CD8-positive, alpha-beta memory T cell (primary cell): ENCODE results near the gene TLE5. TPM values are rescaled to one million over a fixed set of nuclear protein-coding genes. Genes with fewer than 3 reads are reported as not detected.
"Not testable (repeated sequence)": the region's sequence is repeated elsewhere in the genome, so short reads cannot be mapped to it uniquely, and the experiment has no call there.

Experiments used
- CTCF ChIA-PET: fragments of 350-600 bp; sonication (Branson Sonifier 250); formaldehyde crosslinking; loops from one replicate; lab custom pipeline; 2021; ENCODE audit warnings: antibody characterized with exemption; lab: Charles Lee
- POLR2A ChIA-PET: fragments of 350-600 bp; sonication (Branson Sonifier 250); formaldehyde crosslinking; loops from one replicate; lab custom pipeline; 2021; ENCODE audit warnings: antibody characterized with exemption; lab: Charles Lee
- DNase-seq, 5 donors: peaks; one replicate each; pipeline versions ENCODE4 v3.0.0 to v3.0.0-alpha.2; 2020 to 2022; ENCODE audit warnings: mixed read lengths in 1 of 5
- H3K27ac ChIP-seq: one replicate; pipeline ENCODE4 v1.7.0; 2013; ENCODE audit warnings: low read depth, mild to moderate bottlenecking, low read length, moderate library complexity
- H3K27me3 ChIP-seq: 2 replicates; pipeline ENCODE4 v1.7.0; 2013; ENCODE audit warnings: low read length, mild to moderate bottlenecking; ENCODE audit not compliant: insufficient read depth, poor library complexity, severe bottlenecking
- H3K36me3 ChIP-seq: 2 replicates; pipeline ENCODE4 v1.7.0; 2013; ENCODE audit warnings: mild to moderate bottlenecking, low read length, moderate library complexity; ENCODE audit not compliant: insufficient read depth
- H3K4me1 ChIP-seq: 2 replicates; pipeline ENCODE4 v1.7.0; 2013; ENCODE audit warnings: mild to moderate bottlenecking, low read length, moderate library complexity; ENCODE audit not compliant: insufficient read depth
- H3K4me3 ChIP-seq: 2 replicates; pipeline ENCODE4 v1.7.0; 2013; ENCODE audit warnings: mild to moderate bottlenecking, low read length
- H3K9me3 ChIP-seq: 2 replicates; pipeline ENCODE4 v1.7.0; 2013; ENCODE audit warnings: mild to moderate bottlenecking, low read length
- H3K27ac Mint-ChIP-seq, 8 donors: one replicate each; pipeline ENCODE4 v1.8.0; 2020 to 2021; ENCODE audit warnings: mixed read lengths in 8 of 8, mild to moderate bottlenecking in 6 of 8, inconsistent platforms in 3 of 8, moderate library complexity in 3 of 8
- H3K27me3 Mint-ChIP-seq, 2 donors: one replicate each; pipeline ENCODE4 v1.8.0; 2020 to 2021; ENCODE audit warnings: mixed read lengths in 2 of 2, mild to moderate bottlenecking in 1 of 2, moderate library complexity in 1 of 2
- H3K36me3 Mint-ChIP-seq, 3 donors: one replicate each; pipeline ENCODE4 v1.8.0; 2020 to 2021; ENCODE audit warnings: mixed read lengths in 3 of 3, inconsistent platforms in 1 of 3, mild to moderate bottlenecking in 1 of 3
- H3K4me1 Mint-ChIP-seq, 3 donors: one replicate each; pipeline ENCODE4 v1.8.0; 2020 to 2021; ENCODE audit warnings: mixed read lengths in 3 of 3, inconsistent platforms in 1 of 3, mild to moderate bottlenecking in 1 of 3
- H3K4me3 Mint-ChIP-seq, 7 donors: one replicate each; pipeline ENCODE4 v1.8.0; 2020 to 2021; ENCODE audit warnings: mixed read lengths in 7 of 7, mild to moderate bottlenecking in 6 of 7, moderate library complexity in 4 of 7, inconsistent platforms in 2 of 7
- H3K9me3 Mint-ChIP-seq, 5 donors: one replicate each; pipeline ENCODE4 v1.8.0; 2020 to 2022; ENCODE audit warnings: mixed read lengths in 5 of 5, mild to moderate bottlenecking in 3 of 5, moderate library complexity in 2 of 5, inconsistent platforms in 1 of 5
- polyA plus RNA-seq: library from polyadenylated mRNA; unstranded; fragments of 300-500 nt; fragmentation: Illumina TruSeq; gene quantifications from one replicate; pipeline ENCODE4 v1.2.3, GENCODE V29; 2021
- total RNA-seq, 2 experiments: library from RNA; stranded (reverse); gene quantifications; one replicate each; pipeline ENCODE4 v1.2.3, GENCODE V29; 2021

Gene TLE5
- total and polyA plus RNA-seq, 3 experiments from 2014 or later, result 335 to 753 (median 352) TPM

GRCh38 chr19:3019211-3019854 is 43.0 kb downstream of the TLE5 start:
- H3K27me3 Mint-ChIP-seq, result peaks cover 0 to 6% of the 10 kb centered on the region in 2 donors
- H3K36me3 Mint-ChIP-seq, result peaks cover 0 to 6% (median 0%) of the 10 kb centered on the region in 3 donors
- H3K27ac Mint-ChIP-seq, result no peak overlapping the region
- Histone ChIP-seq H3K27ac (no peak overlapping the region), H3K9me3 (no peaks in the 10 kb centered on the region), H3K4me3 (no peak overlapping the region), H3K27me3 (no peaks in the 10 kb centered on the region), H3K4me1 (peaks cover 2% of the 10 kb centered on the region), H3K36me3 (no peaks in the 10 kb centered on the region)
- no peak overlapping the region for H3K4me3 Mint-ChIP-seq
- DNase-seq, result no peak
- peaks cover 1 to 6% (median 4%) of the 10 kb centered on the region in 3 donors for H3K4me1 Mint-ChIP-seq
- no peaks in the 10 kb centered on the region for H3K9me3 Mint-ChIP-seq
- POLR2A ChIA-PET, result no interaction called here
- CTCF ChIA-PET, result no interaction called here

- H3K4me1 Mint-ChIP-seq, result peaks cover 0 to 2% (median 0%) of the 10 kb centered on the region in 3 donors
- CTCF ChIA-PET, result interaction anchor here (1.1 kb wide), 1 partner anchor 86 kb away, joined by 3 read pairs; no protein-coding TSS in a partner anchor
Measured at GRCh38 chr19:3017923-3018322, 44.4 kb downstream of the TLE5 start.

DNA sequence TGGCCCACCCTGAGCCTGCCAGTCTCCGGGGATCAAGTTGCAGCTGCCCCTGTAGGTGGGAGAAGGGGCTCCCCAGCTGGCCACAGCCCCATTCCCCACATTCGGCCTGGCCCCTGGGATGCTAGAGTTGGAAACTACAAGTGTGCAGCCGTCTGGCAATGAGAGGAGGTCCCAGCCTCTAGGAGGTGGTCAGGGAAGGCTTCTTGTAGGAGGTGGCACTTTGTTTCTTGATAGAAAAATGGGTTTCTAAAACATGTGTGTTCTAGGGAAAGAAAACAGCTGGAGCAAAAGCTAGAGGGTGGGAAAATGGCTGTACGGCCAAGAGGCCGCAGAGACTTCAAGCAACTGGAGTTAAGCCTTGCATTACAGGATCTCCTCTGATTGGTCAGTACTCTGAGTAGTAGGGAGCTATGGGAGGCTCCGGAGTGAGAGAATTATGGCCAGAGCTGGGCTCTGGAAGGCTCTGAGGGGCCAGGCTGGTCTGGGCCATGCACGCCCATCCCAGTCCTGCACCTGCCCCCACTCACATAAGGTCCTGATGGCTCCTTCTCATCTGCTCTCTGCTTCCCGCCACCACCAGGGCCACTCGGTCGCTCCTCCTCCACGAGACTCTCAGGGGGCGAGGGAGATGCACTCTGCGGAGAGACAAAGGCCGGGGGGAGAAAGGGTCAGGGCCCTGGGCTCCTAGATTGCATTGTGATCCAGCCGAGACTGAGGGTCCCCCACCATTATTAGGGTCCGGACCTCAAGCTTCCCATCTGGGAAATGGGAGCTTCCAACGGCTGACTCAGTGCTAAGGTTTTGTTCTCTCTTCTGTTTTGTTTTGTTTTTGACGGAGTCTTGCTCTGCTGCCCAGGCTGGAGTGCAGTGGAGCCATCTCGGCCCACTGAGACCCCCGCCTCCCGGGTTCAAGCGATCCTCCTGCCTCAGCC is 46.9 kb downstream of the TLE5 start:
- ChIA-PET CTCF (interaction anchor here (1.0 kb wide), 1 partner anchor 9 kb away, joined by 3 read pairs; no protein-coding TSS in a partner anchor), POLR2A (no interaction called here)
- Histone ChIP-seq H3K4me1 (no peaks in the 10 kb centered on the region), H3K36me3 (no peaks in the 10 kb centered on the region), H3K9me3 (no peaks in the 10 kb centered on the region), H3K27ac (no peak overlapping the region), H3K4me3 (no peak overlapping the region), H3K27me3 (no peaks in the 10 kb centered on the region)
- Mint-ChIP-seq H3K27ac (peak overlapping the region in 2 of 8 donors; percentile 29 to 50), H3K4me1 (no peaks in the 10 kb centered on the region), H3K9me3 (no peaks in the 10 kb centered on the region), H3K36me3 (peaks cover 0 to 18% (median 4%) of the 10 kb centered on the region in 3 donors), H3K4me3 (no peak overlapping the region), H3K27me3 (peaks cover 0 to 2% of the 10 kb centered on the region in 2 donors)
- DNase-seq, result no peak

More at GRCh38 chr19:3017923-3018322, 44.4 kb downstream of the TLE5 start:
- Mint-ChIP-seq H3K36me3 (peaks cover 0 to 12% (median 4%) of the 10 kb centered on the region in 3 donors), H3K27me3 (peaks cover 0 to 3% of the 10 kb centered on the region in 2 donors), H3K4me3 (no peak overlapping the region), H3K27ac (no peak overlapping the region), H3K9me3 (no peaks in the 10 kb centered on the region)
- POLR2A ChIA-PET, result no interaction called here
- H3K36me3 ChIP-seq, result no peaks in the 10 kb centered on the region
- DNase-seq, result no peak
- H3K27ac ChIP-seq, result no peak overlapping the region
- H3K27me3 ChIP-seq, result no peaks in the 10 kb centered on the region
- no peaks in the 10 kb centered on the region for H3K9me3 ChIP-seq
- no peak overlapping the region for H3K4me3 ChIP-seq
- no peaks in the 10 kb centered on the region for H3K4me1 ChIP-seq

DNA sequence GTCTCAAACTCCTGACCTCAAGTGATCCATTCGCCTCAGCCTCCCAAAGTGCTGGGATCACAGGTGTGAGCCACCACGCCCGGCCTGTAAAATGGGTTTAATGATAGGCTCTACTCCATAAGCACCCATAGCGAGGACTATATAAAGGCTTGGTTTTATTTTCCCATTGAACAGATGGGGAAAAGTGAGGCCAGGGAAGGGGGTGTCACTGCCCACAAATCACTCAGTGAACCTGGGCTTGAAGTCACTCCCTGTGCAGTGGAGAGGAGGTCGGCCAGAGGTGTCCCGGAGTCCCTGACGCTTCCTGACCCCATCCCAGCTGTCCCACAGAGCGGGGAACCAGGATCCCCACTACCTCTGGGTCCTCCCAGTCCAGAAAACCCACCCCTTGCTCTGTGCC is 48.2 kb downstream of the TLE5 start:
- ChIA-PET POLR2A (no interaction called here), CTCF (no interaction called here)
- H3K27ac ChIP-seq, result no peak overlapping the region
- DNase-seq, result no peak
- Mint-ChIP-seq H3K4me3 (no peak overlapping the region), H3K27me3 (peaks cover 0 to 2% of the 10 kb centered on the region in 2 donors), H3K36me3 (peaks cover 0 to 21% (median 4%) of the 10 kb centered on the region in 3 donors), H3K9me3 (no peaks in the 10 kb centered on the region), H3K4me1 (no peaks in the 10 kb centered on the region), H3K27ac (no peak overlapping the region)
- H3K4me1 ChIP-seq, result no peaks in the 10 kb centered on the region
- H3K4me3 ChIP-seq, result no peak overlapping the region
- H3K9me3 ChIP-seq, result no peaks in the 10 kb centered on the region
- H3K27me3 ChIP-seq, result no peaks in the 10 kb centered on the region
- no peaks in the 10 kb centered on the region for H3K36me3 ChIP-seq

DNA sequence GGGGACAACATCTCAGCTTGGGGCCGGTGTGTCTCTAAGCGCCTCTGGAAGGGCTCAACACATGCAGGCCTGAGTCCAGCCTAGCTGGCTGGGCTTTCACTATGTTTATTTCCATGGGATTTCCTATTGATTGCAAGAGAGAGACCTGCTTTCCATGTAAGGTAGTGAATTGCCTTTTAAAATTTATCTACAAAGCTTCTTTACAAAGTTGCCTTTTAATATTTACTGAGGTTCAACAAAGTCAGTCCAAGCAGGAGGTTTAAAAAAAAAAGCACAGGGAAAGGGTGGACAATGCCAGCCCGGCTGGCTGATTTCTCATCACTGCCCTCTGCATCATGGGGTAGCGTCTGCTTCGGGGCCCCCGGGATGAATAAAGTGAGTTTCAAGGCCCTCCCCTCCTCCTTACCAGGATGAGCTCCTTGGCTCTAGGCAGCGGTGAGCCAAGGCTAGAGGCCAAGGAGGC is 49.0 kb downstream of the TLE5 start:
- CTCF ChIA-PET, result no interaction called here

GRCh38 chr19:3012621-3013262 is 49.6 kb downstream of the TLE5 start:
- Mint-ChIP-seq H3K36me3 (peaks cover 0 to 24% (median 4%) of the 10 kb centered on the region in 3 donors), H3K27me3 (peaks cover 0 to 2% of the 10 kb centered on the region in 2 donors), H3K27ac (peak overlapping the region in 1 of 8 donors; percentile 51), H3K4me3 (no peak overlapping the region), H3K9me3 (no peaks in the 10 kb centered on the region), H3K4me1 (no peaks in the 10 kb centered on the region)
- no peaks in the 10 kb centered on the region for H3K27me3 ChIP-seq
- no peaks in the 10 kb centered on the region for H3K36me3 ChIP-seq
- ChIA-PET POLR2A (no interaction called here), CTCF (no interaction called here)
- no peak overlapping the region for H3K4me3 ChIP-seq
- H3K9me3 ChIP-seq, result no peaks in the 10 kb centered on the region
- no peak for DNase-seq
- H3K27ac ChIP-seq, result no peak overlapping the region
- H3K4me1 ChIP-seq, result no peaks in the 10 kb centered on the region

More for the DNA sequence above, 49.0 kb downstream of the TLE5 start:
- peaks cover 0 to 2% of the 10 kb centered on the region in 2 donors for H3K27me3 Mint-ChIP-seq
- peaks cover 0 to 21% (median 4%) of the 10 kb centered on the region in 3 donors for H3K36me3 Mint-ChIP-seq
- H3K36me3 ChIP-seq, result no peaks in the 10 kb centered on the region
- H3K4me1 Mint-ChIP-seq, result no peaks in the 10 kb centered on the region
- H3K27me3 ChIP-seq, result no peaks in the 10 kb centered on the region
- H3K27ac ChIP-seq, result no peak overlapping the region
- no peaks in the 10 kb centered on the region for H3K9me3 ChIP-seq
- no peaks in the 10 kb centered on the region for H3K9me3 Mint-ChIP-seq
- POLR2A ChIA-PET, result no interaction called here
- peak overlapping the region in 1 of 8 donors; percentile 51 for H3K27ac Mint-ChIP-seq
- no peak overlapping the region for H3K4me3 Mint-ChIP-seq
- DNase-seq, result no peak
- H3K4me1 ChIP-seq, result no peaks in the 10 kb centered on the region
- no peak overlapping the region for H3K4me3 ChIP-seq

DNA sequence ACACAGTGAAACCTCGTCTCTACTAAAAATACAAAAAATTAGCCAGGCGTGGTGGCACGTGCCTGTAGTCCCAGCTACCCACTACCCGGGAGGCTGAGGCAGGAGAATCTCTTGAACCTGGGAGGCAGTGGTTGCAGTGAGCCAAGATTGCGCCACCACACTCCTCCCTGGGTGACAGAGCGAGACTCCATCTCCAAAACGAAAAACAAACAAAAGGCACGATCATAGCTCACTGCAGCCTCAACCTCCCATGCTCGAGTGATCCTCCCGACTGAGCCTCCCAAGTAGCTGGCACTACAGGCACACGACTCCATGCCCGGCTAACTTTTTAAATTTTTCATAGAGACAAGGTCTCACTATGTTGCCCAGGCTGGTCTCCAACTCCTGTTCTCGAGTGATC is 50.2 kb downstream of the TLE5 start:
- CTCF ChIA-PET, DNase-seq, H3K27ac ChIP-seq, H3K27me3 ChIP-seq, H3K4me3 Mint-ChIP-seq, H3K9me3 ChIP-seq, H3K4me3 ChIP-seq, H3K36me3 ChIP-seq, H3K9me3 Mint-ChIP-seq, H3K4me1 Mint-ChIP-seq, H3K27me3 Mint-ChIP-seq, H3K4me1 ChIP-seq, POLR2A ChIA-PET: not testable (repeated sequence)
- Mint-ChIP-seq H3K36me3 (peaks cover 0 to 24% (median 4%) of the 10 kb centered on the region in 3 donors), H3K27ac (peak overlapping the region in 1 of 8 donors; percentile 63)
